ENCODE data around the gene SLC10A4.

SLC10A4 gene

DNA sequence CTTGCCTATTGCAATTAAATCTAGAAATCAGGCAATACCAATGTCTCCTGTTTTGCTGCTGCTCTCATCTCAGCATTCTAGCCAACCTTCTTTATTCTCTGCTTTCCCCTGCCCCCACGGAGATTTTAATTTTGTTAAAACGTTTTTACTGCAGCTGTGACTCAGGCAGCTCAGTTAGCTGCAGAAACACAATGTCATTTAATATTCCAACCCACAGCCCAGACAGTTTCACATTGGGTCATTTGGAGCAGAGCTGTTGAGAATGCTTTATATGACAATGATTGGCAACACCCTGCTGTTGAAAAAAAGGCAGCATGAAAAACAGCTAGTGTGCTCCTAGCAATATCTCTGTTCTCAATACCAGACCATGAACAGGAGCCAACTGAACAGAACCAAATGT, 12.6 kb upstream of the SLC10A4 start:
- no peaks in the 10 kb centered on the region for H3K9me3 ChIP-seq (ENCODE audit: insufficient read depth, low read length)
- H4K20me1 ChIP-seq (ENCODE audit: low read depth, low read length), result no peaks in the 10 kb centered on the region
- H3K4me2 ChIP-seq (ENCODE audit: low read depth, low read length, poor library complexity, severe bottlenecking), result no peak overlapping the region
- H3K36me3 ChIP-seq (ENCODE audit: low read length), result no peaks in the 10 kb centered on the region
- no peaks in the 10 kb centered on the region for H3K79me2 ChIP-seq (ENCODE audit: insufficient read depth, low read length)
- H3K9ac ChIP-seq (ENCODE audit: low read length), result no peak overlapping the region
- no peaks in the 10 kb centered on the region for H3F3A ChIP-seq (ENCODE audit: insufficient read depth)
- TF ChIP-seq, protein P1, sequence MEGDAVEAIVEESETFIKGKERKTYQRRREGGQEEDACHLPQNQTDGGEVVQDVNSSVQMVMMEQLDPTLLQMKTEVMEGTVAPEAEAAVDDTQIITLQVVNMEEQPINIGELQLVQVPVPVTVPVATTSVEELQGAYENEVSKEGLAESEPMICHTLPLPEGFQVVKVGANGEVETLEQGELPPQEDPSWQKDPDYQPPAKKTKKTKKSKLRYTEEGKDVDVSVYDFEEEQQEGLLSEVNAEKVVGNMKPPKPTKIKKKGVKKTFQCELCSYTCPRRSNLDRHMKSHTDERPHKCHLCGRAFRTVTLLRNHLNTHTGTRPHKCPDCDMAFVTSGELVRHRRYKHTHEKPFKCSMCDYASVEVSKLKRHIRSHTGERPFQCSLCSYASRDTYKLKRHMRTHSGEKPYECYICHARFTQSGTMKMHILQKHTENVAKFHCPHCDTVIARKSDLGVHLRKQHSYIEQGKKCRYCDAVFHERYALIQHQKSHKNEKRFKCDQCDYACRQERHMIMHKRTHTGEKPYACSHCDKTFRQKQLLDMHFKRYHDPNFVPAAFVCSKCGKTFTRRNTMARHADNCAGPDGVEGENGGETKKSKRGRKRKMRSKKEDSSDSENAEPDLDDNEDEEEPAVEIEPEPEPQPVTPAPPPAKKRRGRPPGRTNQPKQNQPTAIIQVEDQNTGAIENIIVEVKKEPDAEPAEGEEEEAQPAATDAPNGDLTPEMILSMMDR (IDR thresholded peaks at IDR 0.05; ENCODE audit: insufficient read depth, low read length, poor library complexity, severe bottlenecking), result no peak
- TF ChIP-seq EZH2phosphoT487 (conservative IDR thresholded peaks at IDR 0.05; ENCODE audit: low read length), result no peak
- no peaks in the 10 kb centered on the region for H3K27me3 ChIP-seq (ENCODE audit: low read length)
- H3K4me3 ChIP-seq (ENCODE audit: insufficient read depth, low read length, poor library complexity, severe bottlenecking), result no peak overlapping the region
- H3K27ac ChIP-seq (ENCODE audit: low read depth, low read length), result no peak overlapping the region
- no peaks in the 10 kb centered on the region for H3K9me2 ChIP-seq (replicated peaks; ENCODE audit: insufficient read depth, low read length)
- no peak overlapping the region for H2AFZ ChIP-seq (ENCODE audit: low read depth, low read length, severe bottlenecking)

DNA sequence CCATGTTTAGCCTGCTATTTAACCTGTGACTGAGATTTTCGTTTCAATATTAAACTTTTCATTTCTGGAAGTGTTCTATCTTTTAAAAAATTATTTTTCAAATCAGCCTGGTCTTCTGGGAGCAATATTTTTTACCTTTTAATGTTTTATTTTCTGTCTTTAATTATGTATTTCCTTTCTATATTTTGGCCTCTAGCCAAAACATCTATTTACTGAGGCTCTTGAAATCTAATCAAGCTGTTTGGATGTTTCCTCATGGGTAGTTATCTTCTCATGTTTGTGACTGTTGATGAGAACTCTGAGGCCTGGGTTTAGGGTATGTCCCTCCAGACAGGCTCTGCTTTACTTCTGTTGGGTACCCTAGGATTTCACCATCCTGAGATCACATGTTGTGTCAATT, 10.3 kb upstream of the SLC10A4 start:
- H3K4me3 ChIP-seq (ENCODE audit: insufficient read depth, low read length, poor library complexity, severe bottlenecking), result no peak overlapping the region
- H3K27ac ChIP-seq (ENCODE audit: low read depth, low read length), result no peak overlapping the region
- no peaks in the 10 kb centered on the region for H3F3A ChIP-seq (ENCODE audit: insufficient read depth)
- H3K27me3 ChIP-seq (ENCODE audit: low read length), result no peaks in the 10 kb centered on the region
- no peak overlapping the region for H3K4me2 ChIP-seq (ENCODE audit: low read depth, low read length, poor library complexity, severe bottlenecking)
- H3K36me3 ChIP-seq (ENCODE audit: low read length), result no peaks in the 10 kb centered on the region
- no peaks in the 10 kb centered on the region for H3K9me2 ChIP-seq (replicated peaks; ENCODE audit: insufficient read depth, low read length)
- no peaks in the 10 kb centered on the region for H3K79me2 ChIP-seq (ENCODE audit: insufficient read depth, low read length)
- H2AFZ ChIP-seq (ENCODE audit: low read depth, low read length, severe bottlenecking), result no peak overlapping the region
- no peaks in the 10 kb centered on the region for H3K9me3 ChIP-seq (ENCODE audit: insufficient read depth, low read length)
- H3K9ac ChIP-seq (ENCODE audit: low read length), result no peak overlapping the region
- TF ChIP-seq, protein P1 (IDR thresholded peaks at IDR 0.05; ENCODE audit: insufficient read depth, low read length, poor library complexity, severe bottlenecking), result no peak
- TF ChIP-seq EZH2phosphoT487 (conservative IDR thresholded peaks at IDR 0.05; ENCODE audit: low read length), result no peak
- no peaks in the 10 kb centered on the region for H4K20me1 ChIP-seq (ENCODE audit: low read depth, low read length)

DNA sequence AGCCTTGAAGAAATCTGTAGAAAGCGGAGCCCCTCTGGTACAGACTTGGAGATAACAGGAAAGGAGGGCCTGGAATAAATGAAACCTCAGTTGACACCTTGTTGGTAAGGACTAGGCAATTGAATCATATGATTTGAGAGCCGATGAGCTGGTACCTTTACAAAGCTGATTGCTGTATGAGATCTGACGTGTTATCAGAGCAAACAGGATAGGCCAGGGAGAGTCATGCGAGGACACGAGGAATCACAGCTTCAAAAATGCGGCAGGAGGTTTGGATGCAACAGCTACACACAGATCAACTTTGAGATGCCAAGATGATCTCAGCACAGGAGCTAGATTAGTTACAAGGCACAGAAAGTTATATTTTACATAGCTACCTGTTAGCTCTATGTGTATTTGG, 7.4 kb upstream of the SLC10A4 start:
- Histone ChIP-seq H3K9me3 (ENCODE audit: insufficient read depth, low read length) (no peaks in the 10 kb centered on the region), H3F3A (ENCODE audit: insufficient read depth) (no peaks in the 10 kb centered on the region), H3K79me2 (ENCODE audit: insufficient read depth, low read length) (no peaks in the 10 kb centered on the region), H3K36me3 (ENCODE audit: low read length) (no peaks in the 10 kb centered on the region), H3K27ac (ENCODE audit: low read depth, low read length) (no peak overlapping the region), H3K27me3 (ENCODE audit: low read length) (no peaks in the 10 kb centered on the region), H3K9ac (ENCODE audit: low read length) (no peak overlapping the region), H3K9me2 (replicated peaks; ENCODE audit: insufficient read depth, low read length) (no peaks in the 10 kb centered on the region), H3K4me3 (ENCODE audit: insufficient read depth, low read length, poor library complexity, severe bottlenecking) (no peak overlapping the region), H4K20me1 (ENCODE audit: low read depth, low read length) (no peaks in the 10 kb centered on the region), H3K4me2 (ENCODE audit: low read depth, low read length, poor library complexity, severe bottlenecking) (no peak overlapping the region), H2AFZ (ENCODE audit: low read depth, low read length, severe bottlenecking) (no peak overlapping the region)
- TF ChIP-seq, protein P1 (IDR thresholded peaks at IDR 0.05; ENCODE audit: insufficient read depth, low read length, poor library complexity, severe bottlenecking), result no peak
- no peak for TF ChIP-seq EZH2phosphoT487 (conservative IDR thresholded peaks at IDR 0.05; ENCODE audit: low read length)

Measured in SU-DHL-6 (cell line).